ENCODE data around the gene KIAA0513. TPM values are rescaled to one million over a fixed set of nuclear protein-coding genes. Genes with fewer than 3 reads are reported as not detected.
A peak's percentile ranks its signal among the peaks of the same experiment; 100 is the strongest.

Gene KIAA0513, protein sequence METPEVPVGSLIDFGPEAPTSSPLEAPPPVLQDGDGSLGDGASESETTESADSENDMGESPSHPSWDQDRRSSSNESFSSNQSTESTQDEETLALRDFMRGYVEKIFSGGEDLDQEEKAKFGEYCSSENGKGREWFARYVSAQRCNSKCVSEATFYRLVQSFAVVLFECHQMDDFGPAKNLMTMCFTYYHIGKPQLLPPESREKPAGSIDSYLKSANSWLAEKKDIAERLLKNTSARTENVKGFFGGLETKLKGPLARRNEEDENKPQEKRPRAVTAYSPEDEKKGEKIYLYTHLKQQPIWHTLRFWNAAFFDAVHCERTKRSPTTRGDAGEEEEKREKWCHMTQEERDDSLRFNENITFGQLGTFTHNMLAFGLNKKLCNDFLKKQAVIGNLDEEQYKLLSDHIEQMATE
- 10 to 100 TPM; 13.4 to 50.1 TPM for total RNA-seq

- Histone ChIP-seq H3K4me1 (ENCODE audit: control insufficient read depth in 1 of 2, low read depth in 2 of 2) (peaks cover 18 to 28% of the 10 kb centered on the region in 2 donors), H3K36me3 (no peaks in the 10 kb centered on the region), H3K9me3 (no peaks in the 10 kb centered on the region), H3K27ac (peak within 1 kb of the TSS; percentile 43 to 79), H3K4me3 (peak within 1 kb of the TSS; percentile 95), H3K27me3 (replicated peaks; ENCODE audit: insufficient read depth) (no peaks in the 10 kb centered on the region)
- peak; percentile 55 for DNase-seq (ENCODE audit: low spot score)
- ATAC-seq (ENCODE audit: insufficient number of reproducible peaks, low FRiP score, low read depth), result peak; percentile 66
- TF ChIP-seq CTCF (IDR thresholded peaks at IDR 0.05), result no peak
Measured at GRCh38 chr16:85027349-85027957, at the start of gene KIAA0513. Gene KIAA0513 (plus strand): TSS chr16:85027795. CDS start chr16:85067072, 39,277 bp downstream.

- DNase-seq (ENCODE audit: low spot score) (no peak), ATAC-seq (ENCODE audit: insufficient number of reproducible peaks, low FRiP score, low read depth) (no peak)
- Histone ChIP-seq H3K27me3 (replicated peaks; ENCODE audit: insufficient read depth) (no peaks in the 10 kb centered on the region), H3K9me3 (no peaks in the 10 kb centered on the region), H3K36me3 (peaks cover 35% of the 10 kb centered on the region), H3K4me1 (ENCODE audit: control insufficient read depth in 1 of 2, low read depth in 2 of 2) (peaks cover 6 to 13% of the 10 kb centered on the region in 2 donors), H3K4me3 (no peak overlapping the region), H3K27ac (no peak overlapping the region)
- TF ChIP-seq CTCF (IDR thresholded peaks at IDR 0.05), result no peak
Measured at GRCh38 chr16:84979516-84979915, 48.1 kb upstream of the KIAA0513 start.

- ATAC-seq (ENCODE audit: insufficient number of reproducible peaks, low FRiP score, low read depth), result no peak
- H3K4me1 ChIP-seq (ENCODE audit: control insufficient read depth in 1 of 2, low read depth in 2 of 2), result peaks cover 2 to 19% of the 10 kb centered on the region in 2 donors
- no peak overlapping the region for H3K4me3 ChIP-seq
- no peaks in the 10 kb centered on the region for H3K9me3 ChIP-seq
- TF ChIP-seq CTCF (IDR thresholded peaks at IDR 0.05), result no peak
- H3K27me3 ChIP-seq (replicated peaks; ENCODE audit: insufficient read depth), result no peaks in the 10 kb centered on the region
- H3K27ac ChIP-seq, result no peak overlapping the region
- no peak for DNase-seq (ENCODE audit: low spot score)
- H3K36me3 ChIP-seq, result peaks cover 18% of the 10 kb centered on the region
Measured at GRCh38 chr16:84982434-84982833, 45.2 kb upstream of the KIAA0513 start.

DNA sequence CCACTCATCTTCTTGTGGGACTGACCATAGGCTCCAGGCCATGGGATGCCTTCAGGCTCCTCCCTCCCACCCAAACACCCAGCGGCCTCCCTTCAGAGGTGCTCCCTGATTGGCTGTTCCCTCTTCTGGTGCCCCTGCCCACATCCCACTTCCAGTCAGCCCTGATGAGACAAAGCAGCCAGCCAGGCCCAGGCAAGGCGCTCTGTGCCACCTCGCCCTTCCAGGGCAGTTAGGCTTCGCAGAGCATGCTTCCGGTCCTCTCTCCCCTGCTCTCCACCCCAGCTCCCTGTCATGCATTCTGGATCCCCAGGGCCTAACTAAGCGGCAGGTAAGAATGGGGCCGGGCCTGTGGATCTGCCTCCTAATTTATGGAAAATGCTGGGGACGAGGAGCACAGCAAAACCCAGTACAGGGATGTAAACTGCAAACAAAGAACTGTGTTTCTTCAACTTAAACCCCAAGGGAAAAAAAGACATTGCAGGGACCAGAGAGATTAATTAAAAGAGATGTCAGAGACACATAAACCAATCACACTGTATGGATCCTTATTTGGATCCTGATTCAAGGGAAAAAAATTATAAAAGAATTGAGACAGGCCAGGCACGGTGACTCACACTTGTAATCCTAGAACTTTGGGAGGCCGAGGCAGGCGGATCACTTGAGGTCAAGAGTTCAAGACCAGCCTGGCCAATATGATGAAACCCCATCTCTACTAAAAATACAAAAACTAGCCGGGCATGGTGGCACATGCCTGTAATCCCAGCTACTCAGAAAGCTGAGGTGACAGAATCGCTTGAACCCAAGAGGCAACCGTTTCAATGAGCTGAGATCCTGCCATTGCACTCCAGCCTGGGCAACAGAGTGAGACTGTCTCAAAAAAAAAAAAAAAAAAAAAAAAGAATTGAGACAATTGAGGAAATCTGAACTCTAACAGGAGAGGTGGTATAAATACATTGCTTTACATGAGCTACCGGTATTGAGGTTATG, 42.2 kb upstream of the KIAA0513 start:
- peaks cover 0 to 15% of the 10 kb centered on the region in 2 donors for H3K4me1 ChIP-seq (ENCODE audit: control insufficient read depth in 1 of 2, low read depth in 2 of 2)
- H3K4me3 ChIP-seq, result no peak overlapping the region
- peak overlapping the region in 1 of 2 donors; percentile 31 for H3K27ac ChIP-seq
- ATAC-seq (ENCODE audit: insufficient number of reproducible peaks, low FRiP score, low read depth), result peak; percentile 60
- H3K9me3 ChIP-seq, result no peaks in the 10 kb centered on the region
- H3K27me3 ChIP-seq (replicated peaks; ENCODE audit: insufficient read depth), result no peaks in the 10 kb centered on the region
- no peak for DNase-seq (ENCODE audit: low spot score)
- H3K36me3 ChIP-seq, result peaks cover 40% of the 10 kb centered on the region
- TF ChIP-seq CTCF (IDR thresholded peaks at IDR 0.05), result no peak
